GM21528 (cell line): ENCODE measurements around the gene GRID2.
"Not testable (repeated sequence)": the region's sequence is repeated elsewhere in the genome, so short reads cannot be mapped to it uniquely, and the experiment has no call there.

Experiments
- ATAC-seq: cut with Tn5 transposase; IDR thresholded peaks from one replicate; pipeline ENCODE4 v1.9.1; 2021; ENCODE audit warnings: mild to moderate bottlenecking, moderate library complexity; ENCODE audit not compliant: unreplicated experiment, low FRiP score

GRID2 gene

DNA sequence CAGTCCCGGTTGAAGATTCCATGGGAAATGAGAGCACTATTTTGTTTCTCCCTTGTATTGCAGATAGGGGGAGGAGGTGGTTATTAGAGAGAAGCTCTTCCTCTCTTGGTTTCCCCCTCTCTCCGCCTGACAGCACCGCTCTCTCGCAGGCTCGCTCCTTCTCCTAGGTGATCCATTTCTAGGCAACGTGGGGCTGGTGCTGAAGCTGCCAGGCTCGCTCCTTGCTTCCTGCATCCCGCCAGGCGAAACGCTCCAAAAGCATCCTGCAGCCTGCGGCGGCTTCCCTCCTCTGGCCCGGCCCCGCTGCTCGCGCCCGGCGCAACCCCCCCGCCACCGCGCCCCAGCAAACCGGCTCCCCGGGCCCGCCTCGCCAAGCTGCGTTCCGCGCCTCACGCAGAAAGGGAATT is at the start of gene GRID2:
Gene GRID2 (plus strand): TSS at position 346 of the 407 bp plus-strand sequence.
- ATAC-seq, result no peak

DNA sequence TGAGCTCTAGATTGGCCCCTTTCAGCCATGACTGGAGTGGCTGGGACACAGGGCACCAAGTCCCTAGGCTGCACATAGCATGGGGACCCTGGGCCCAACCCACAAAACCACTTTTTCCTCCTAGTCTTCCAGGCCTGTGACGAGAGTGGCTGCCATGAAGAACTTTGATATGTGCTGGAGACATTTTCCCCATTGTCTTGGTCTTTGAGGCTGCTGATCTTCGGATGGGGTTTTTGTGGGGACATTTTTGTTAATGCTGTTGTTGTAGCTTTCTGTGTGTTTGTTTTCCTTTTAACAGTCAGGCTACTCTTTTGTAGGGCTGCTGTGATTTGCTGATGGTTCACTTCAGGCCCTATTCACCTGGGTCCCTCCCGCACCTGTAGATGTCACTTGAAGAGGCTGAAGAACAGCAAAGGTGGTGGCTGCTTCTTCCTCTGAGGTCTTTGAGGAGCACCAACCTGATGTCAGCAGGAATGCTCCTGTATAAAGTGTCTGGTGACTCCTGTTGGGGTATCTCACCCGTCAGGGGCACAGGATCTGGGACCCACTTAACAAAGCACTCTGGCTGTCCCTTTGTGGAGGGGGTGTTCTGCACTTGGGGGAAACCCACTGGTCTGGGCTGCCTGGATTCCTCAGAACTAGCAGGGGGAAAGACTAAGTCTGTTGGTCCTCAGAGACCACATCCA is 49.6 kb upstream of the GRID2 start:
- ATAC-seq, result no peak

- ATAC-seq, result no peak
Observed at GRCh38 chr4:92254767-92255442, 48.9 kb upstream of the GRID2 start.

DNA sequence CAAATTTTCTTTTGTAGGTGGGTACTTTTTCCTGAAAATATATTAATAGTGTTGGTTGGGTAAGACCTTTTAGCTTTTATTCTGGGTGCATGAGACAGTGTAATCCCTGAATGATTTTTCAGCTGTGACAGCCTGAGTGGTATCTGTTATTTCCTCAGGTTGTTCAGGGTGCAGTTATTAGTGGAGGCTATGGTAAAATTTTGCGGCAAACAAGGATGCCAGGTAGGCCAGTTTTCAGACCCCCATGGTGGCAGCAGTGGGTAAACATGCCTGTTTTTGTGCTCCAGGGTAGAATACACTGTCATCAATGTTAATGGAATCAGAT is 47.9 kb upstream of the GRID2 start:
- ATAC-seq, result no peak

- no peak for ATAC-seq
Observed at GRCh38 chr4:92257931-92258857, 45.6 kb upstream of the GRID2 start.

DNA sequence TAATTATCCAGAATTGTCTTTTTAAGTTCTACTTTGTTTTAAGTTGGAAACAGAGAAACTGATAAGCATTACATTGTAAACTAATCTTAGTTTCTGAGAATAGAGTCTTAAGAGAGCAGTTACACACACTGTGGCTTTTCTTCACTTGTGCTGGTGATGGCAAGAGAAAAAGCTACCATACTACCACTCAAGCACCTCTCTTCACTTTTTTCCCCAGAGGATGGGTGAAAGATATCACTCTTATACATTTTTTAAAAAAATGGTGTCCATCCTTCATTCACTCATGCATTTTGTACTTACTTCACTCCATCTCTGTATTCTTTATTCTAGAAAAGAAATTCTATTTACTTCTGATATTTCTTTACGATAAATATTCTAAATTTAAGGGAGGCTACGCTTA is 42.5 kb upstream of the GRID2 start:
- ATAC-seq, result no peak

DNA sequence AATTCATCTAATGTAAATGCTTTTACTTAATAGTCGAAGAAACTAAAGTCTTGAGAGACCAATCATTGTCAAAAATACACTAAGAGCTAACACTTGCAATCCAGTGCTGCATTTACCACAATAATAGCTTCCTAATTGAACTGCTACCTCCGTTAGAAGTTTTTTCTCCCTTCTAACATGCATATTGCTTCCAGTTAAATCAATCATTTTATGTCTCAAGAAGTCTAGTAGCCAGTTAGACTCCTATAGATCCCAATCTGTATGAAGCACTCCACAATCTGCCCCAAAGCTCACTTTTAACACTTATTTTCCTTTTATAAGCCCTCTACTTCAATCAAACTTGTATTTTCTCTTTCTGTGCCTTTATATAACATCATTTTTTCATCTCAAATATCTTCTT is 41.4 kb upstream of the GRID2 start:
- ATAC-seq, result no peak

- ATAC-seq, result no peak
Observed at GRCh38 chr4:92263010-92263409, 40.8 kb upstream of the GRID2 start.

DNA sequence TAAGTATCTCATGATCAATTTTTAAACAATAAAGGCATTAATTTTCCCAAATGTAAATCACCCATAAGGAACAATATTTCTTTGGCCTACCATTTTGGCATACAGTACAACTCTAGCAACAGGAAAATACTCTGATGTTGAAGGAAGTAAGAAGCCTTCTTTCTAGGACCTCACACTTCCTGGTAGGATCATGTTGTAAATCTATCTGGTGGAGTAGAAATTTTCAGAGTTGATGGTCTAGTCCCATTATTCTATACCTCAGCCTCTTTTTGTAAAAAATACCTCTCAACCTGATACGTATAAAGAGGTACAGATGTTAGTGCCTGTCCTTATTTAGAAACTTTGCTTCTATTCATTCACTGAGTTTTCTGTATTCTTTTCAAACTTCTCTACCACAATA is 40.2 kb upstream of the GRID2 start:
- ATAC-seq, result no peak

DNA sequence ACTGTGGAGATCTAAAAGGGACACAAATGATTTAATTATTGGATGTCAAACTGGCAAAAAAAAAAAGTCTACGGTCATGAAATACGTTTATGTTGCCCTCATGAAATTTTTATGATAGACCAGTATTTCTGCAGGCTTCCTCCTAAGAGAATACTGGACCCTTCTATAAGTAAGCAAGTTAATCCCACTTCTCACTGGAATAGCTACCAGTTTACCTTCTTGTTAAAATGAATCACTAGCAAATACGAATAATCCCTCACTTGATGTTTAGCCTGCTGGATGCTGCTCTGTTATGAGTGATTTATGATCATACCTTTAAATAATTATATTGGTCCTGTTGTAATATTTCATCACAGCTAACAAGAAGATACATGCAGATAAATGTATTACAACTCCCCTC is 39.6 kb upstream of the GRID2 start:
- no peak for ATAC-seq

- no peak for ATAC-seq
Observed at GRCh38 chr4:92265021-92265420, 38.7 kb upstream of the GRID2 start.

- no peak for ATAC-seq
Observed at GRCh38 chr4:92265798-92266197, 38.0 kb upstream of the GRID2 start.

DNA sequence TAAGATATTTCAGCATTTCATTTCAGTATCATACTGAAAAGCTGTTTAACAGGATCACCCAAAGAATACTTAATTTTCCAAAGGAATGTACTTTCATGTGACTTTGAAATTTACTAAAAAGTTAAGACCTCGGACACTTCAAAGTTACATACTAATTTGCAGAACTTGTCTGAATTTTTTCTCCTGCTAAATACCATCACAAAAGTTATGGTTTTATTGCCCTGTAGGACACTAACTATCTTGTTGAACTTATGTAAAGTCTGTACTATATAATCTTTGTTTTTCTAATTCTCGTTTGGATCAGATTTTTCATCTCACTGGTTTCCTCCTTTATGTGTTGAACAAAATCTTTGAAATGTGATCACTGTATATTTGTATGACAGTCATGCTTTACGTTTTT is 37.2 kb upstream of the GRID2 start:
- no peak for ATAC-seq

- ATAC-seq, result no peak
Observed at GRCh38 chr4:92268642-92269041, 35.1 kb upstream of the GRID2 start.

DNA sequence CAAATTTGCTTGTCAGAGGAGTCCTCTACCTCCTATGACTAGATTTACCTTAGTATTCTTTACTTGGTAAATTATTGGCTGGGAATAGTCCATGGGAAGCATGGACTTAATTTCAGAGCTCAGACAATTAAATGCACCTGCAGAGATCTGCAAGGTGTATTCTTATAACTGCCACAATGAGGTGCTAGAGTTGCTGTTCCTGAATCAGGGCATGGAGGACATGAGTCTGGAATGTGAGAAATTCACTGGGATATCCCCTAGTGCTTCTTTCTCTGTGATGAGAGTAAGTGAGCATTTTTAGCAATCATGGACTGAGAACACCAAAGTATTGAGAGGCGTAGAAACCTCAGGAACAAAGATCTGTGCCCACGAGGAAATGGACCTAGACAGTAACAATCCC is 32.9 kb upstream of the GRID2 start:
- no peak for ATAC-seq

GRCh38 chr4:92271551-92271950 is 32.2 kb upstream of the GRID2 start:
- ATAC-seq, result not testable (repeated sequence)

DNA sequence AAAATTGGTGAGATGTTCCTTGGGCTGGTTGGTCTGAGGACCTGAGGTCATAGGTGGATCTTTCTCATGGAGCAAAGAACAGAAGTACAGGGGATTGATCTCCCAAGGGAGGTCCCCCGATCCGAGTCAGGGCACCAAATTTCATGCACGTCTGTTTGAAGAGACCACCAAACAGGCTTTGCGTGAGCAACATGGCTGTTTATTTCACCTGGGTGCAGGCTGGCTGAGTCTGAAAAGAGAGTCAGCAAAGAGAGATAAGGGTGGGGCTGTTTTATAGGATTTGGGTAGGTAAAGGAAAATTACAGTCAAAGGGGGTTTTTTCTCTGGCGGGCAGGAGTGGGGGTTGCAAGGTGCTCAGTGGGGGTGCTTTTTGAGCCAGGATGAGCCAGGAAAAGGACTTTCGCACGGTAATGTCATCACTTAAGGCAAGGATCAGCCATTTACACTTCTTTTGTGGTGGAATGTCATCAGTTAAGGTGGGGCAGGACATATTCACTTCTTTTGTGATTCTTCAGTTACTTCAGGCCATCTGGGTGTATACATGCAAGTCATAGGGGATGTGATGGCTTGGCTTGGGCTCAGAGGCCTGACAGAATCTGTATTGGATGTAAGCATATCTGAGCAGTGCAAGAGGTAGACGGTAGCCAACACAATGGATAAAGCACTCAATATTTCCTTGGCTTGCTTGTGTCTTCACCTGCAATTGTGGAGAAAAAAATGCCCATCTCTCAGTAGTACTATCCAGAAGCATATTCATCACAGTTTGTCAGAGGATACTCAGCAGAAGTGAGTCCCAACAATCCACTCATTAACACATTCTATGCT is 26.5 kb upstream of the GRID2 start:
- ATAC-seq, result not testable (repeated sequence)

DNA sequence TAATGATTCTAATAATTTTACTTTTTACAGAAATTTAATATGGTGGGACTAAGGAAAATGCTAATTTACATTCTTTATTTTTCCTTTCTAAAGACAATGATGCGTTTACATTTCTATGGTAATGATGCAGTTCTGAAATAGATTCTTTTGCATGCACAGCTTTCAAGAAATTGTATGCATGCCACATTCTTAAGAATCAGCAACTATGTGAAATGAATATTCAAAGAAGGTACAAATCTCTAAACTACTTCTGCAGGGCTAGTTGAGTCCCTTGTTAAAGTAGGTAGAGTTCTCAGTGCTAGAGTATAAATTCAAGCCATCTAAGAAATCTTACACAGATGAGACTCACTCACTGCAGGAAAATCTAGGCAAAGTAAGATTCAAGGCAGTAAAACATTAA is 24.5 kb upstream of the GRID2 start:
- ATAC-seq, result no peak

GRCh38 chr4:92299152-92299551 is 4.6 kb upstream of the GRID2 start:
- ATAC-seq, result no peak

- ATAC-seq, result no peak
Observed at GRCh38 chr4:92304121-92304520, 355 bp downstream of the GRID2 start.

- ATAC-seq, result no peak
Observed at GRCh38 chr4:92304606-92305005, 840 bp downstream of the GRID2 start.
